Measurements from ENCODE around the gene TMEM205.

GRCh38 chr19:11363881-11364280 is 17.8 kb upstream of the TMEM205 start:
- TF ChIP-seq CTCF (IDR thresholded peaks at IDR 0.05), result no peak
- TF ChIP-seq POLR2AphosphoS5 (IDR thresholded peaks at IDR 0.05), result no peak
- no peak for TF ChIP-seq EP300 (IDR thresholded peaks at IDR 0.05)

Measured in sigmoid colon (tissue), 4 donors.